HG03045 (cell line): ENCODE measurements around the gene ATP5MC2.
"Not testable (repeated sequence)": the region's sequence is repeated elsewhere in the genome, so short reads cannot be mapped to it uniquely, and the experiment has no call there.

Experiments used
- ATAC-seq: cut with Tn5 transposase; IDR thresholded peaks from one replicate; pipeline ENCODE4 v1.9.1; 2021; ENCODE audit warnings: mild to moderate bottlenecking, moderate library complexity; ENCODE audit not compliant: unreplicated experiment

The ATP5MC2 gene

GRCh38 chr12:53675701-53676607 is at the start of gene ATP5MC2:
TSS of gene ATP5MC2 (minus strand) at chr12:53676083. CDS start at chr12:53672614, 3,469 bp downstream.
- peak; percentile 94 for ATAC-seq

DNA sequence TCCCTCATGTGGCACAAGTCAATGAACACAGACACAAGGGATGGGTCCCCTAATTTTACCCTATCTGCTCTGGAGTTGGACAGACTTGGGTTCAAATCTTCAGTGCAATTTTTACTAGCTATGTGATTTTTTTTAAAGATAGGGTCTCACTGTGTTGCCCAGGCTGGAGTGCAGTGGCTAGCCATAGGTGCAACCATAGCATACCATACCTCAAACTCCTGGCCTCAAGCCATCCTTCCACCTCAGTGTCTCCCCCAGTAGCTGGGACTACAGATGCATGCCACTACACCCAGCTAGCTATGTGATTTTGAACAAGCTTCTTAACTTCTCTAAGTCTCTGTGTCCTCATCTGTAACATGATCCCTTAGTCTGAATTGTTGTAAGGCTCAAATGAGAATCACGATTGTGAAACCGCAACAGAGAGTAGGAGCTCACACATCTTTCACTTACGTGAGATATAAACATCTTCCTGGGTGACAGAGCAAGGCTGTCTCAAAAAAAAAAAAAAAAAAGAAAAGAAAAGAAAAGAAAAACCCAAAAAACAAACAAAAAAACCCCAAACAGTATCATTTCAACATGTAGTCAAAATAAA is 46.7 kb upstream of the ATP5MC2 start:
- no peak for ATAC-seq

DNA sequence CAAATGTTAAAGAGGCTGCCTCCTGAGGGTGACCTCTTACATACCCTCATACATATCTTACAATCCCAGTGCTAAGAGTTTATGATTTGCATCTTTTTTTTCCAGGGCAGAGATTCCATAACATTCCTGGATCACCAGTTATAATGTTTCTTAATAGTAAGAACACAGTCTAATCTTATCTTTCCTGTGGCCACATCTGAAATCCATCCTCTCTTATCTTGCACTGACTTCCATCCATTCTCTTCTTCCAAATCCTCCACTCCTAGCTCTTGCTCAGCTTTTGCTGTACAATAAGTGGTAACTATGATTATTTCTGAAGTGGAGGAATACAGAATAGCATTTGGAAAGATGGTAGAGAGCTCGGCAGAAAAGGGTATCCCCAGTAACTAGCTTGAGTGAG is 45.1 kb upstream of the ATP5MC2 start:
- ATAC-seq = no peak

GRCh38 chr12:53719649-53720048 is 43.8 kb upstream of the ATP5MC2 start:
- no peak for ATAC-seq

DNA sequence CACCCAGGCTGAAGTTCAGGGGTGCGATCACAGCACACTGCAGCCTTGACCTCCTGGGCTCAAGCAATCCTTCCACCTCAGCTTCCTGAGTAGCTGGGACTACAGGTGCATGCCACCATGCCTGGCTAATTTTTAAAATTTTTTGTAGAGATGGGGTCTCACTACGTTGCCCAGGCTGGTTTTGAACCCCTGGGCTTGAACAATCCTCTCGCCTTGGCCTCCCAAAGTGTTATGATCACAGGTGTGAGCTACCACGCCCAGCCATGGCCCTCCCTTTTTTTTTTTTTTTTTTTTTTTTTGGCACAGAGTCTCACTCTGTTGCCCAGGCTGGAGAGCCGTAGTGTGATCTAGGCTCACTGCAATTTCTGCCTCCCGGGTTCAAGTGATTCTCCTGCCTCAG is 42.7 kb upstream of the ATP5MC2 start:
- ATAC-seq = not testable (repeated sequence)

DNA sequence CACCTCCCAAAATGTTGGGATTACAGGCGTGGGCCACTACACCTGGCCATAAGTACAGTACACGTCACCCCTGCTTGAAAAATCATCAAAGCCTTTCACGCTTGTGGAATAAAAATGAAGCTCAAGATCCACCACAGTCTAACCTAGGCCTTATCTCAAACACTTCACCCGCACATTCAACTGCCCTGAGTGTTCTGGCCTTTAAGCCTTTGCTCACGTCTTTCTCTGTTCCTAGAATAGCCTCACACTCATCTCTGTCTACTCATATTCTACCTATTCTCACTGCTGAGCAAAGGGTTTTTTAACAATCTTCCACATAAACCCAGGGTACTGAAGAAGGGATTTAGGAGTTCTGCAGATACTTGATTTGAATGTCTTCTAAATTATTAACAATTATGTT is 41.4 kb upstream of the ATP5MC2 start:
- ATAC-seq = no peak

- no peak for ATAC-seq
Observed at GRCh38 chr12:53714004-53714403, 38.1 kb upstream of the ATP5MC2 start.

DNA sequence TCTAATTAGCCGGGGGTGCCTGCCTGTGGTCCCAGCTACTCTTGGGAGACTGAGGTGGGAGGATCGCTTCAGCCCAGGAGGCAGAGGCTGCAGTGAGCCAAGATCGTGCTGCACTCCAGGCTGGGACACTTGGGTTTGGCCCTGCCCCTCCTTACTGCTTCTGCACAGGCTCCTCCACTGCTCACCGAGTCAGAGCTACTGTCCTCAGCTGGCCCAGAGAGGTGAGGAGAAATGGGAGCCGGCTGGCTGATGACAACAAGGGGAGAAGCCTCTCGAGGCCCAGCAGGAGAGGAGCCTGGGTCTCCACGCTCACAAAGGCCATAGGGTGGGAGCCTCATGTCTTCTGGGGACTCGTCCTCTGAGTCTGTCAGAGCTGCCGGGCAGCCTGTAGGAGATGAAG is 37.6 kb upstream of the ATP5MC2 start:
- ATAC-seq = no peak

DNA sequence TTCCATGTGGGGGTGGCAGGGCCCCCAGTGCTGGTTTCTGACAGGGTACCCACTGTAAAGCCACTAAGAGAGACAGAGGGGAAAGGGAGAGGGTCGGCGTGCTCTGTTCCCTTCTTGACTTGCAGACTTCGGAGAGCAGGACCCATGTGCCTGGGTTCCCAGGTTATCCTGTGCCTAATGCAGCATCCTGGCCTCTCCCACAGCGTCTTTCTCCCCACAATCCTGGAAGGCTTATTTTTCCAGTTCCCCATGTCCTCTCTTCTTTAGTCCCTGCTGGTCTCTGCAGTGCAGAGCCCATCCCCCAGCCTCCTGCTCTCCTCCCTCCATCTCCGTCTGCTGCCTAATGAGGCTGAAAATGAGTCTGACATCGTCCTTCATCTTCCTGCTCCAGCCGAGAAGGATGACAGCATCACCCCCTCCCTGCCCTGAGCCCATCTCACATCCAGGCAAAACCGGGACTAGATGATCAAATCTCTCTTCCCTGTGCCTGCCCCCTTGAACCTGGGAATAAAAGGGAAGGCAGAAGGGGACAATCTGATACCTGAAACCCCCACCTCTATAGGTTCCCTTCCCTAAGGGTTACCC is 36.3 kb upstream of the ATP5MC2 start:
- ATAC-seq = no peak

GRCh38 chr12:53710091-53710490 is 34.2 kb upstream of the ATP5MC2 start:
- no peak for ATAC-seq

- ATAC-seq = no peak
Observed at GRCh38 chr12:53709671-53710070, 33.8 kb upstream of the ATP5MC2 start.

GRCh38 chr12:53706080-53706479 is 30.2 kb upstream of the ATP5MC2 start:
- no peak for ATAC-seq

- ATAC-seq = no peak
Observed at GRCh38 chr12:53703756-53704155, 27.9 kb upstream of the ATP5MC2 start.

DNA sequence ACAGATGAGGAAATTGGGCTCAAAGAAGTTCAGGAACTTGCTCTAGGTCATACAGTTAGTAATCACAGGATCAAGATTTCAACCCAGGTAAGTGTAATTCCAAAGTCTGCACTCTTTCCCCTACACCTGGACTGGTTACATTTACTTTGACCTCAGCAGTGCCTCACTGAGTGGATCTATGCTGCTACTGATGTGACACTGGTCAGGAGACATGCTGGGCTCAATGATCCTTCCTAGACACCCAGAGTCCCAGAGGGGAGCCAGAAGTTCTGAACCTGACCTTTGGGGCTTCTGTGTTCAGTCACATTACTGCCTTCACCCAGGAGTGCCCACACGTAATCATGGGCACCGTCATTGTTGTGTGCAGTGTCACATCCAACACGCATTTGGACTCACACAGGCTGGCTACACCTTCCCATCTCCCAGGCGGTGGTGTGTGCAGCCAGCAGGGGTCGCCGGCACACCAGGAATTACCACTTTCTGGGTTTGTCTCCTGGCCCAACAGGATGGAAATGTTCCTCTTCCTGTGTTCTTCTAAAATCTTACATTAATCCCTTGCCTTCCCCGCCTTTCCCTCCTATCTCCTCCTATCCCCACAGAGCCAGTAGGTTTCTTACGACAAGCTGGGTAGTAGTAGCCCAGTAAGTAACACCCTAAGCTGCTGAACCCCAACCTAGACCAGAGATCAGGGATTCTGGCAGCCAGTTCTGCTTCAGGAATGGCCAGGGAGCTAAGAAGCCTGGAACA is 25.8 kb upstream of the ATP5MC2 start:
- ATAC-seq = no peak

DNA sequence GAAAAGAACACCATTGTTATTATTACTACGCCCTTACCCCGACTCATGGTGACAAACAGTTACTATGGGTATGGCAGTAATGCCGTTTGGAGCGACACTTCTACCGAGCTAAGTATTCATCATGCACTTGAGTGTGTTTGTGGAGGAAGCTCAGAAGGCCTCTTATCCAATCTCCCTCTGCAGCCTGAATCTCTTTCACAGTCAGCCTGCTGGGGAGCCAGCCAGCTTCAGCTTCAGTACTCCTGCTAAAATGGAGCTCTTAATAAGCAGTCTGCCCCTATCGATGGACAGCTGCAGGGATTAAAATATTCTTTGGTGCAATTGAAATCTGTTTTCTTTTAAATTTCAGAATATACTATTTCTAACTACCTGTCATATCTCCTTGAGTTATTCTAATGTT is 24.7 kb upstream of the ATP5MC2 start:
- no peak for ATAC-seq

GRCh38 chr12:53699678-53700025 is 23.8 kb upstream of the ATP5MC2 start:
- ATAC-seq = no peak

DNA sequence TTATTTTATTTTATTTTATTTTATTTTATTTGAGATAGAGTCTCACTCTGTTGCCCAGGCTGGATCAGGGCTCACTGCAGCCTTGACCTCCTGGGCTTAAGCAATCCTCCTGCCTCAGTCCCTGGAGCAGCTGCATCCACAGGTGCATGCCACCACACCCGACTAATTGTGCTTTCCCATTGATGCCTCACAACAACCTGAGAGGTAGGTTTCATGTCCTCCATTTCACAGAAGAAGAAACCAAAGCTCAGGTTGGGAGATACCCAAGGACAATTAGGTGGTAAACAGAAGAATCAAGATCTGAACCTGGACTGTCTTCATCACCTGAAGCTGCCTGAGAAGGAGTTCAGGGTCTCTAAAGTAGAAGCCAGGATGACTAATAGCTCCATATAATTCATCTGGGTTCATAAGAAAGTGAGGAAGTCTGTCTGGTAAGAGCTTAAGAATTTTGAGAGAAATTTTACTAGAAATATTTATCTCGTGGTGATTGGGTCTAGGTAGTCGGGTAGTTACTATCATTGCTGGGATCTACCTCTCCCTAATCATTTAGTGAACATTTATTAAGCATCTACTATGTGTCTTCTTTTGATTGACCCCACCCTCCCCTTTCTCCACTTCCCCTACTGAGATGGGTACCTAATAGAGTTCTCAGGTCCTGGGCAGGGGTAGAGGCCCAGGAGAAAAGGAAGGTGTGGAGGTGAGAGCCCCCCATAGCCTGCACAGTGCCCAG is 23.2 kb upstream of the ATP5MC2 start:
- ATAC-seq = no peak

DNA sequence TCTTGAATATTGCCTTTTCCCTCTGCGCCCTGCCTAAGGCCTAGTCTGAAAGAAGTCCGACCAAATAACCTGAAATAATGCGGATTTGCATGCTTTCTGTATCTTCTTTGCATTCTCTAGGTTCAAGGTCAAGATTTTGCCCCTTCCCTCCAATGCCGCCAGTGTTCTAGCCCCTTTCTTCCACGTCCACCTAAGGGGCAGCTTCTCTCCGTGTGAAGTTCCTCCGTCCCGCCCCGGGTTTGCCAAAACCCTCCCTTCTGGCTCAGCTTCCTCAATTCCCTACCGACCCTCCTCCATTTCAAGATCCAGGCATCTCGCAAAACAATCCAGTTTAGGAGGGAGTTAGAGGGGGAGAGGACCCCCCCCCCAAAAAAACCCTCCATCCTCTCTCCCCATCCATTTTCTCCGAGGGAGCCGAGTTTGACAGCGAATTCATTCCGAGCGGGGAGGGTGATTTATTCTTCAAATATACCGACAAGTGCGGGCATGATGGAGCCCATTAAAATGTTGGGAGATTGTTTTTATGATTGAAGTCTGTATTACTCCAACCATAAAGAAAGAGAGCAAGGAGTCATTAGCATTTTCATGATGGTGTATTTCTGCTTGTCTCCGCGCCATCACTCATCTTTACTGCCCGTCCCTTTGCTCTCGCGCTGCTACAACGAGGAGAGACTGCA is 20.9 kb upstream of the ATP5MC2 start:
- no peak for ATAC-seq

DNA sequence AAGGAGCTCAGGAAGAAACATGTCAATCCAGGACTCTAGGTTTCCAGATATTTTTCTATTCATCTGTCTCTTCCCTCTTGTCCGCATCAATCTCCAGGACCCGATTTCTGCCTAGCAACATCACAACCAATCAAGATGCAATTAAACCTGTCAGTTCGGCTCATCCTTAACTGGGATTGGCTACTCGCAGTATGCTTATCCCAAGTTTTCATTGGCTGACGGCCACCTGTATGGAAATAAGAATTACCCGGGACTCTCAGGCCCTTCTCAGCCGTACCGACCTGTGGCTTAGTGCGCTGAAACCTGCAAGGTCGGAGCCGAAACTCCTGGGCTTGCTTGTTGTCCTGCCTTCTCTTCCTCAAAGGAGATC is 20.4 kb upstream of the ATP5MC2 start:
- ATAC-seq = no peak
